ENCODE results near the gene NOTUM. TPM values are rescaled to one million over a fixed set of nuclear protein-coding genes. Genes with fewer than 3 reads are reported as not detected.
"Not testable (repeated sequence)": the region's sequence is repeated elsewhere in the genome, so short reads cannot be mapped to it uniquely, and the experiment has no call there.

Gene NOTUM
- total RNA-seq, 1 donor from 2014 or later, result not detected

- DNase-seq, result no peak
Observed at GRCh38 chr17:81996232-81996756, 35.3 kb upstream of the NOTUM start.

- no peak for DNase-seq
Observed at GRCh38 chr17:81995463-81996231, 34.7 kb upstream of the NOTUM start.

GRCh38 chr17:81994593-81995462 is 33.8 kb upstream of the NOTUM start:
- no peak for DNase-seq

- DNase-seq, result no peak
Observed at GRCh38 chr17:81993729-81994592, 33.0 kb upstream of the NOTUM start.

- DNase-seq, result no peak
Observed at GRCh38 chr17:81992306-81993102, 31.5 kb upstream of the NOTUM start.

GRCh38 chr17:81991684-81992305 is 30.8 kb upstream of the NOTUM start:
- DNase-seq, result peak; percentile 41

GRCh38 chr17:81990836-81991683 is 30.1 kb upstream of the NOTUM start:
- no peak for DNase-seq

- no peak for DNase-seq
Observed at GRCh38 chr17:81987161-81987770, 26.3 kb upstream of the NOTUM start.

- DNase-seq, result no peak
Observed at GRCh38 chr17:81986606-81987005, 25.6 kb upstream of the NOTUM start.

- DNase-seq, result no peak
Observed at GRCh38 chr17:81984773-81985410, 23.9 kb upstream of the NOTUM start.

- DNase-seq, result no peak
Observed at GRCh38 chr17:81983639-81984373, 22.8 kb upstream of the NOTUM start.

GRCh38 chr17:81983011-81983638 is 22.1 kb upstream of the NOTUM start:
- no peak for DNase-seq

- not testable (repeated sequence) for DNase-seq
Observed at GRCh38 chr17:81981511-81981910, 20.5 kb upstream of the NOTUM start.

GRCh38 chr17:81980707-81981343 is 19.8 kb upstream of the NOTUM start:
- DNase-seq, result no peak

GRCh38 chr17:81980122-81980521 is 19.1 kb upstream of the NOTUM start:
- no peak for DNase-seq

- no peak for DNase-seq
Observed at GRCh38 chr17:81978524-81979298, 17.7 kb upstream of the NOTUM start.

Measured in dermis blood vessel endothelial cell (primary cell).